ENCODE measurements around the gene HDHD3. TPM values are rescaled to one million over a fixed set of nuclear protein-coding genes. Genes with fewer than 3 reads are reported as not detected.
A peak's percentile ranks its signal among the peaks of the same experiment; 100 is the strongest.

Gene HDHD3
- total RNA-seq, 1 donor from 2014 or later: 9.8 TPM

DNA sequence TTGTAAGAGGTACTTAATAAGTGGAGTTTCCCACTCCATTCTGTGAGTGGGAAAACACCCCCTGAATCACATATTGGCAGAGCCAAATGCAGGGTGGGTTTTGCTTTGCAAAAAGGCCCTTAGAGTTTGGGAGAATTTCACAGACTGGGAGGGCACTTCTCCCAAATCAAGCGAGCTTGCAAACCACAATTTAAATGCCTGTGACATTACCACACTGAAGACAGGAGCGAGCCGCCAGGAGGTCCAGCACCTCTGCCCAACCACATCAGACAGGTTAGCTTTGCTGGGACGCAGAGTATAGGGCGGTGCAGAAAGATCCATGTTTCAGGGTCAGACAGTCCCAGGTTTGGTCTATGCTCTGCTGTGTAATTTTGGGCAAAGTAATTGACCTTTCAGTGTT, 22.0 kb upstream of the HDHD3 start:
- Histone ChIP-seq H3K36me3 (no peaks in the 10 kb centered on the region), H3K4me2 (no peak overlapping the region), H3K79me2 (ENCODE audit: low read depth) (peaks cover 13% of the 10 kb centered on the region), H3K27me3 (no peaks in the 10 kb centered on the region), H3F3A (ENCODE audit: low read depth) (peaks cover 6% of the 10 kb centered on the region), H3K9ac (no peak overlapping the region), H3K4me3 (no peak overlapping the region), H3K27ac (no peak overlapping the region), H3K9me3 (ENCODE audit: low read depth) (no peaks in the 10 kb centered on the region), H4K20me1 (ENCODE audit: low read depth) (peaks cover 6% of the 10 kb centered on the region), H2AFZ (replicated peaks) (no peak overlapping the region), H3K4me1 (peaks cover 9% of the 10 kb centered on the region)
- Mint-ChIP-seq H3K4me3 (peak overlapping the region; percentile 94), H3K36me3 (no peaks in the 10 kb centered on the region), H3K4me1 (peaks cover 15% of the 10 kb centered on the region), H3K27ac (no peak overlapping the region), H3K27me3 (ENCODE audit: insufficient read depth, low read depth) (no peaks in the 10 kb centered on the region), H3K9me3 (no peaks in the 10 kb centered on the region)
- no peak for TF ChIP-seq EZH2phosphoT487 (IDR thresholded peaks at IDR 0.05)
- TF ChIP-seq EZH2 (IDR thresholded peaks at IDR 0.05): no peak
- TF ChIP-seq, protein P1, sequence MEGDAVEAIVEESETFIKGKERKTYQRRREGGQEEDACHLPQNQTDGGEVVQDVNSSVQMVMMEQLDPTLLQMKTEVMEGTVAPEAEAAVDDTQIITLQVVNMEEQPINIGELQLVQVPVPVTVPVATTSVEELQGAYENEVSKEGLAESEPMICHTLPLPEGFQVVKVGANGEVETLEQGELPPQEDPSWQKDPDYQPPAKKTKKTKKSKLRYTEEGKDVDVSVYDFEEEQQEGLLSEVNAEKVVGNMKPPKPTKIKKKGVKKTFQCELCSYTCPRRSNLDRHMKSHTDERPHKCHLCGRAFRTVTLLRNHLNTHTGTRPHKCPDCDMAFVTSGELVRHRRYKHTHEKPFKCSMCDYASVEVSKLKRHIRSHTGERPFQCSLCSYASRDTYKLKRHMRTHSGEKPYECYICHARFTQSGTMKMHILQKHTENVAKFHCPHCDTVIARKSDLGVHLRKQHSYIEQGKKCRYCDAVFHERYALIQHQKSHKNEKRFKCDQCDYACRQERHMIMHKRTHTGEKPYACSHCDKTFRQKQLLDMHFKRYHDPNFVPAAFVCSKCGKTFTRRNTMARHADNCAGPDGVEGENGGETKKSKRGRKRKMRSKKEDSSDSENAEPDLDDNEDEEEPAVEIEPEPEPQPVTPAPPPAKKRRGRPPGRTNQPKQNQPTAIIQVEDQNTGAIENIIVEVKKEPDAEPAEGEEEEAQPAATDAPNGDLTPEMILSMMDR (IDR thresholded peaks at IDR 0.05): no peak
- no peak for DNase-seq (ENCODE audit: low spot score)

DNA sequence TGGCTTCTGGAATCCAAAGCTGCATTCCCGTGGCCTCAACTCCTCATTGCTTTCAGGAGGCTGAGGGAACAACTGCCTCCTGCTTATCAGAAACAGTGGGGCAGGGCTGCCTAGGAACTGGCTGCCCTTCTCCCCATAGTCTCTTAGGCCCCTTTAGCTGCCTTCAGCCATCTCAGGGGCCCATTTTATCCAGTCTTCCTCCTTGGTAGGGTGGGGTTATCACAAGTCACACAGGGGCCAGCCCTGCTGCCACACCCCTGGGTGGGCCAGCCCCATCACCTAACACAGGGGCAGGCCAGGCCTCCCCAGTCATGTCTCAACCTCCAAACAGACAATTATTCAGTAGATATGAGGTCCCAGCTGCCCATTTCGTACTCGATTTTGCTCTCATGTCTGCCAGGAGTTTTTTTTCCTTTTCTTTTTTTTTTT, 20.4 kb upstream of the HDHD3 start:
- H3K27ac ChIP-seq: no peak overlapping the region
- H3K4me3 ChIP-seq: no peak overlapping the region
- peaks cover 9% of the 10 kb centered on the region for H3K4me1 ChIP-seq
- no peak overlapping the region for H3K27ac Mint-ChIP-seq
- no peak for TF ChIP-seq EZH2phosphoT487 (IDR thresholded peaks at IDR 0.05)
- TF ChIP-seq, protein P1 (IDR thresholded peaks at IDR 0.05): no peak
- TF ChIP-seq EZH2 (IDR thresholded peaks at IDR 0.05): no peak
- H3K27me3 ChIP-seq: no peaks in the 10 kb centered on the region
- H3K4me2 ChIP-seq: no peak overlapping the region
- no peaks in the 10 kb centered on the region for H3K9me3 Mint-ChIP-seq
- H3K4me3 Mint-ChIP-seq: no peak overlapping the region
- H3K27me3 Mint-ChIP-seq (ENCODE audit: insufficient read depth, low read depth): no peaks in the 10 kb centered on the region
- peaks cover 6% of the 10 kb centered on the region for H4K20me1 ChIP-seq (ENCODE audit: low read depth)
- no peaks in the 10 kb centered on the region for H3K9me3 ChIP-seq (ENCODE audit: low read depth)
- no peak overlapping the region for H3K9ac ChIP-seq
- no peak overlapping the region for H2AFZ ChIP-seq (replicated peaks)
- DNase-seq (ENCODE audit: low spot score): no peak
- peaks cover 6% of the 10 kb centered on the region for H3F3A ChIP-seq (ENCODE audit: low read depth)
- peaks cover 13% of the 10 kb centered on the region for H3K79me2 ChIP-seq (ENCODE audit: low read depth)
- H3K4me1 Mint-ChIP-seq: peaks cover 15% of the 10 kb centered on the region
- H3K36me3 ChIP-seq: no peaks in the 10 kb centered on the region
- peaks cover 3% of the 10 kb centered on the region for H3K36me3 Mint-ChIP-seq

DNA sequence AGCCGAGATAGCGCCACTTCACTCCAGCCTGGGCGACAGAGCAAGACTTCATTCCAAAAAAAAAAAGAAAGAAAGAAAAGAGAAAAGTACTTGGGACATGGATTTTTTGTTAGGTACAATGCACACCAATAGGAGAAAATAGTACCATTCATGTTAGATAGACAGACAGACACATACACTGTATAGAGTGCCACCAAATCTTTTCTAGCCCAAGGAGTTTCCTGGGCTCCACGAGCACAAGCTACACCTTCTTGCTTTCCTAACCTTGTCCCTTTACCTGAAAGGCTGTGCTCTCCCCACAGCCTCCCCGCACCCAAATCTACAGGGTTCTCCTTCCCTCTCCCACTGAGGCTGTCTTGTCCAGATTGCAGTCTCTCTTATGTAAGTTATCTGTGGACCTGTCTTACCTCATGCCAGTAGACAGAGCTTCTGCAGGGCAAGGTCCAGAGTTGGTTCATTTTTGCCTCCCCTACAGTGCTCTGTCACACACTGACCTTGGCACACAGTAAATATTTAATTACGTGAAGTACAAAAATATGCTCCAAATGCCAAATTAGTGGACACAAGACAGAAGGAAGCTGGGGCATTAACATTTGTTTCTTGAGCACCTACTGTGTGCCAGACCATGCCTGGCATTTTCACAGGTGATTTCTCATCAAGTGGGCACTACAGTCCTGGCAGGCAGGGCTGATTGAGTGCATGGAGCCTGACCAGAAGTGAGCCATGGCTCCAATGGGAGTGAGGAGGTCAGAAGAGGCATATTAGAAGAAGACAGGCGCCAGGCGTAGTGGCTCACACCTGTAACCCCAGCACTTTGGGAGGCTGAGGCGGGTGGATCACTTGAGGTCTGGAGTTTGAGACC, 18.4 kb upstream of the HDHD3 start:
- peaks cover 4% of the 10 kb centered on the region for H4K20me1 ChIP-seq (ENCODE audit: low read depth)
- Mint-ChIP-seq H3K9me3 (no peaks in the 10 kb centered on the region), H3K27ac (no peak overlapping the region), H3K4me1 (peaks cover 9% of the 10 kb centered on the region), H3K4me3 (no peak overlapping the region), H3K27me3 (ENCODE audit: insufficient read depth, low read depth) (no peaks in the 10 kb centered on the region), H3K36me3 (peaks cover 6% of the 10 kb centered on the region)
- H3K4me3 ChIP-seq: no peak overlapping the region
- no peaks in the 10 kb centered on the region for H3F3A ChIP-seq (ENCODE audit: low read depth)
- DNase-seq (ENCODE audit: low spot score): no peak
- no peak overlapping the region for H3K9ac ChIP-seq
- H3K4me1 ChIP-seq: peaks cover 9% of the 10 kb centered on the region
- H3K27ac ChIP-seq: no peak overlapping the region
- H3K27me3 ChIP-seq: no peaks in the 10 kb centered on the region
- peaks cover 9% of the 10 kb centered on the region for H3K79me2 ChIP-seq (ENCODE audit: low read depth)
- no peaks in the 10 kb centered on the region for H3K36me3 ChIP-seq
- no peak overlapping the region for H3K4me2 ChIP-seq
- no peaks in the 10 kb centered on the region for H3K9me3 ChIP-seq (ENCODE audit: low read depth)
- H2AFZ ChIP-seq (replicated peaks): no peak overlapping the region
- TF ChIP-seq, protein P1 (IDR thresholded peaks at IDR 0.05): no peak
- TF ChIP-seq EZH2 (IDR thresholded peaks at IDR 0.05) (no peak), EZH2phosphoT487 (IDR thresholded peaks at IDR 0.05) (no peak)
